Activated CD8-positive, alpha-beta memory T cell treated with anti-CD3 and anti-CD28 coated beads for 4 hours (primary cell): Measurements from ENCODE around the gene YBEY.
"Not testable (repeated sequence)": the region's sequence is repeated elsewhere in the genome, so short reads cannot be mapped to it uniquely, and the experiment has no call there.

ENCODE experiments used
- DNase-seq, 2 donors: peaks; one replicate each; pipeline ENCODE4 v3.0.0-alpha.2; 2020; ENCODE audit warnings: low read depth in 2 of 2

Gene YBEY

DNA sequence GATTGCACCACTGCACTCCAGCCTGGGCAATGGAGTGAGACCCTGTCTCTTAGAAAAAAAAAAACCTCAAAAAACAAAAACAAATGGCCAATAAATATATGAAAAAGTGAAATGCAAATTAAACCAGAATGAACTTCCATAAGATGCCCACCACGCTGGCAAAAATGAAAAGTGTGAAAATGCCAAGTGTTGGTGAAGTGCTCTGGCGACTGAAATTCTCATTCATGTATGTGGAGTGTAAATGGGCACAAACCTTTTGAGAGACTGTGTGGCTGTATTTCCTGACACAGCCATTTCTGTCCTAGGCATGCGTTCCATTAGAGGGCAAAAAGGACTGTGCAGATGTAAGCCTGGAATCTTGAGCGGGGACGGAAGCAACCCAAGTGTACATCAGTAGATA, 18.3 kb downstream of the YBEY start:
- DNase-seq = no peak

GRCh38 chr21:46304955-46305354, 18.8 kb downstream of the YBEY start:
- DNase-seq = no peak

GRCh38 chr21:46307625-46308024, 21.5 kb downstream of the YBEY start:
- no peak for DNase-seq

DNA sequence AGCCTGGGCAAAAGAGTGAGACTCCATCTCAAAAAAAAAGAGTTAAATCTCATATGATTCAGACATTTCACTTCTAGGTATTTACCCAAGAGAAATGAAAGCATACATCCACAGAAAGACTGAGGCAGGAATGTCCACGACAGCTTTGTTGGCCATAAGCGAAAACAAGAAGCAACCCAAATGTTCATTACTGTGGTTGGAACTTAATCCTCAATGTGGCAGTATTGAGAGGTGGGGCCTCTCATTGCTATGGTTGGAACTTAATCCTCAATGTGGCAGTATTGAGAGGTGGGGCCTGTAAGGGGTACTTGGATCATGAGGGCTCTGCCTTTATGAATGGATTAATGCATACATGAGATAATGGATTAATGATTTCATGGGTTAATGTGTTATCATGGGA, 22.3 kb downstream of the YBEY start:
- no peak for DNase-seq

- not testable (repeated sequence) for DNase-seq
Observed at GRCh38 chr21:46310260-46310659, 24.1 kb downstream of the YBEY start.

DNA sequence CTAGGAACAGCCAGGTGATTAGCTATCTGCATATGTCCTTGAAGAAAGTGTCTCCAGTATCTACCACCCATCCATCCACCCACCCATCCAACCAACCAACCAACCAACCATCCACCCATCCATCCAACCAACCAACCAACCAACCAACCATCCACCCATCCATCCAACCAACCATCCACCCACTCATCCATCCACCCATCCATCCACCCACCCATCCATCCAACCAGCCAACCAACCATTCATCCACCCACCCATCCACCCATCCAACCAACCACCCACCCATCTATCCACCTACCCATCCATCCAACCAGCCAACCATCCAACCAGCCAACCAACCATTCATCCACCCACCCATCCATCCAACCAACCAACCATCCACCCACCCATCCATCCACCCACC, 25.4 kb downstream of the YBEY start:
- DNase-seq = no peak

- no peak for DNase-seq
Observed at GRCh38 chr21:46312949-46313348, 26.8 kb downstream of the YBEY start.

DNA sequence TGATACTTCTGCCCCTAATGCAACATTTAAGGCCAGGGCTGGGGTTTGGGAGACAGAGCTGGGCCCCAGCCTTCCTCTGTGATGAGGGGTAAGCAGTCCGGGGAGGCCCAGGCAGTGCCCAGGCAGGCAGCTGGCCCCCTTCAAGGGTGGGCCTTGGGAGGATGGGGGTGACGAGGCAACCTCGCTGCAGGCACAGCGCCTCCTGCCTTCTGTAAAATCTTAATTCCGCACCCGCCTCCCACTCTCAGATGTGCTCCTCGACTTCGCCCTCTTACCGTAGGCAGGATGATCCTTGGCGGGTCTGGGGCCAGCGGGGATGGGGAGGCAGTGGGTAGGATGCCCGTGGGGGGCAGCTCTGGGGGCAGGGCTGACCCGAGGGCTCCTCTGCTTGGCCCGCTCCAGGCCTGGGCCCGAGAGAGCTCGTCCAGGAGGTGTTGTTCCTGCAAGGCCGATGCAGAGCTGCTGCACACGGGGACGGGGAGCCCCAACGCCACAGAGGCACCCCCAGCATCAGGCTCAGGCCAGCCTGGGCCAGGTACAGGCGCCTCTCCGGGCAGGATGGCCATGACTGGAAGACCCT, 28.4 kb downstream of the YBEY start:
- DNase-seq = no peak

DNA sequence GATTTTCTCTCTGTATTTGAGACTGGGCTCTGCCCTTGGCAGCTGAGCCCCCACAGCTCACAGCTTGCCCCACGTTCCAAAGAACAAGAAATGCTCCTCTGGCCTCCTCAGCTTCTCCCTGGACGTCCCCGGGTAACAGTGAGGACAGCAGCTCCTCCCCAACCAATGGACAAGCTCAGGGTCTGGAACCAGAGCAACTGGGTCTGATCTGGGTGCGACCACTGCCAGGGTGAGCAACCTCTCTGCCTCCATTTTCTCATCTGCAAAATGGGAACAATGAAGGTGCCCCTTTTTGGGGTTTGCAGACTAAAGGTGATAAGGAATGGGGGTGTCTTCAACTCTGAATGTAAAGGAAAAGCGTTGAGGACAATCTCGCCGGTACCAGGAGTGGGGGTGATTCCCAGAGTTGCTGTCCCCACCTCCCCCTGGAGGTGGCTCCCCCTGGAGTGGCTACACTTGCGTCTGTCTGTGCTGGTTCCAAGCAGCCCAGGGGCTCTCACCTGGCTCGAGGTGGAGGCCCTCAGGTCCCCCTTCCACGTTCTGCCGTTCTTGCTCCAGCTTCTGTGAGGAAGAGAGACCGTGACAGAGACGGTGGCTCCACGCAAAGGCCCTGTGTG, 30.7 kb downstream of the YBEY start:
- DNase-seq = no peak

- no peak for DNase-seq
Observed at GRCh38 chr21:46317710-46318463, 31.7 kb downstream of the YBEY start.

GRCh38 chr21:46318464-46318845, 32.3 kb downstream of the YBEY start:
- no peak for DNase-seq

GRCh38 chr21:46319186-46319585, 33.0 kb downstream of the YBEY start:
- no peak for DNase-seq

DNA sequence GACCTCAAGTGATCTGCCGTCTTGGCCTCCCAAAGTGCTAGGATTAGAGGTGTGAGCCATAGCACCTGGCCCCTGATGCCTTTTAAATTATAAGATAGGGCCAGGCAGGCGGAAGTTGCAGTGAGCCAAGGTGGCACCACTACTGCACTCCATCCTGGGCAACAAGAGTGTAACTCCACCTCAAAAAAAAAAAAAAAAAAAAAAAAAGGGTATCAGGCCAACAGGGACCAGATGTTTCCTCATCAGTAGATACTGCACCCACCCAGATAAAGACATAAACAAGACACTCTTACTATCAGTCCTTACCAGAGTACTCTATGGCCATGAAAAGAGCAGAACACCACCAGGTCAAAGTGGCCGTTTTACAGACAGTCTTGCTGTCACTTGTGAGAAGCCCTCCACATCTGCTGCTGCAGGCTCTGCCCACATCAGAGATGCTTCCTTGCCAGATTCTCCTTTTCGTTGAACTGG, 34.2 kb downstream of the YBEY start:
- no peak for DNase-seq

GRCh38 chr21:46322351-46323226, 36.4 kb downstream of the YBEY start:
- DNase-seq = no peak

- no peak for DNase-seq
Observed at GRCh38 chr21:46323227-46323709, 37.1 kb downstream of the YBEY start.

- DNase-seq = peak; percentile 94 to 95
Observed at GRCh38 chr21:46323710-46324389, 37.7 kb downstream of the YBEY start, which contains the start of the genes C21orf58 and PCNT. C21orf58 (minus strand) TSS chr21:46323870; CDS start chr21:46322738, 1,132 bp downstream. PCNT (plus strand) TSS chr21:46324156; CDS start chr21:46324229, 73 bp downstream.

DNA sequence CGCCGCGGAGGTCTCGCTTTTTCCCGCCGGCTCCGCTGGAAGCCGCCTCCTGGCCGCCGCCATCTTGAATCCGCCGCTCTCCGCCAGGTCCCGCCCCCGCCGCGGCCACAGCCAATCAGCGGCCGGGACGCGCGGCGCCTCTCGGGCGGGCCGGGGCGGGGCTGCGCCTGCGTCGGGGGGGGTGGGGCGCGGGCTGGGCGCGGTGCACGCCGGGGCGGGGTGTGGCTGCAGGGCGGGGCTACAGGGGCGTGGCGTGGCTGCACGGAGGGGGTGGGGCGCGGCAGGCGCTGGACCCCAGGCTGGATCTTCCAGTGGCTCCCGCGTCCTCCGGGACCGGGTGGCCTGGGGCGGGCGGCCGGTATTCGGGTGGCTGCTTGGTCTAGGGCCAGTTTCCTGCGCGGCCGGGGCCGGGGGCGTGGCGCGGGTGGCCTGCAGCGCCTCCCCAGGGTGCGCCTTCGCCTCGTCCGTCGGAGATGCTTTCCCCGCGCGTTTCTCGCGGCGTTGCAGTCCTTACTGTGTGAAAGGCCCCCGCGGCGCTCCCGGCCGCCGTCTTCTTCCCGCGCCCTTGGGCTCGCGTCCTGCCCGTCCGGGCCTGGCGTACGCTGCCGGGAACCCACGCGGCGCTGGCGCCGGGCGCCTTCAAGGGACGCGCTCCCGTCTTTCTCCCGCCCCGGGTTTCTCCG, 38.4 kb downstream of the YBEY start:
- peak; percentile 72 to 78 for DNase-seq

GRCh38 chr21:46325073-46325912, 39.2 kb downstream of the YBEY start:
- no peak for DNase-seq

DNA sequence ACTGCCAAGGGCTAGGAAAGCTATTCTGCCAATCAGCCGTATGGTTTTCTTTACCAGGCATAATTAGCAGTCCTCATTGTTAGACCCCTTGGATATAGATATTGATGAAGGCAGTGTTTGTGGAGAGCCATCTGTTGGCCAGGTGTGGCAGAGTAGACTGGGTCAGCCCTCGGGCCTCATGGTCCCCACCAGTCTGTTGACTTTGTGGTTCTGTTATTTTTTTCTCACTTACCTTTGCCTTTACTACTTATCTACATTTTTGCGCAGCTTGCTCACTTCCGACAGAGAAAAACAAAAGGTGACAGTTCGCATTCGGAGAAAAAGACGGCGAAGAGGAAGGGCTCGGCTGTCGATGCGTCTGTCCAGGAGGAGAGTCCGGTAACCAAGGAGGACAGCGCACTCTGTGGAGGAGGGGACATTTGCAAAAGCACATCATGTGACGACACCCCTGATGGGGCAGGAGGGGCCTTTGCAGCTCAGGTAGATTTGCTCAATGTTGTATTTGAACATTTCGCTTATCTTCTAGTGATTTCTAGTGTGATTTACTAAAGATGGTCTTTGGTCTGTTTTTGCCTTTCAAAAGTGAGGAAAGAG, 40.1 kb downstream of the YBEY start:
- DNase-seq = no peak
